Measurements from ENCODE around the gene C9orf85.

DNA sequence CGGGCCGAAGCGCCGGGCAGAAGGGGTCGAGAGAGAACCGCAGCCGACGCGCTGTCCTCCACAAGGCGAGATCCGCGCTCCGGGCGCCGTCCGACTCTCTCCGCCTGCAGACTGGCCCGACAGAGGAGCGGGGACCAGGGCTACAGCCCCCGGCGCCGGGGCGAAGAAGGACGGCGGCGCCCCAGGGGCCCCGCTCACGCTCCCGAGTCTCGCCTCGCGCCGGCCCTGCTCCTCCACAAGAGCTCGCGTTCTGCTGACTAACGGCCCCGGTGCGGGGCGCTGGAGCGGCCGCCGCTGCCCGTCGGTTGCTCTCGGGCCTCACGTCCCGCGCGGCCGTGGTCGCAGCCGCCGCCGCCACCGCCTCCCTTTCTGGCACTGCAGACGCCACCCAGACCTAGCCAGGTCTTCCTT is 784 bp upstream of the C9orf85 start:
- TF ChIP-seq, protein P1, sequence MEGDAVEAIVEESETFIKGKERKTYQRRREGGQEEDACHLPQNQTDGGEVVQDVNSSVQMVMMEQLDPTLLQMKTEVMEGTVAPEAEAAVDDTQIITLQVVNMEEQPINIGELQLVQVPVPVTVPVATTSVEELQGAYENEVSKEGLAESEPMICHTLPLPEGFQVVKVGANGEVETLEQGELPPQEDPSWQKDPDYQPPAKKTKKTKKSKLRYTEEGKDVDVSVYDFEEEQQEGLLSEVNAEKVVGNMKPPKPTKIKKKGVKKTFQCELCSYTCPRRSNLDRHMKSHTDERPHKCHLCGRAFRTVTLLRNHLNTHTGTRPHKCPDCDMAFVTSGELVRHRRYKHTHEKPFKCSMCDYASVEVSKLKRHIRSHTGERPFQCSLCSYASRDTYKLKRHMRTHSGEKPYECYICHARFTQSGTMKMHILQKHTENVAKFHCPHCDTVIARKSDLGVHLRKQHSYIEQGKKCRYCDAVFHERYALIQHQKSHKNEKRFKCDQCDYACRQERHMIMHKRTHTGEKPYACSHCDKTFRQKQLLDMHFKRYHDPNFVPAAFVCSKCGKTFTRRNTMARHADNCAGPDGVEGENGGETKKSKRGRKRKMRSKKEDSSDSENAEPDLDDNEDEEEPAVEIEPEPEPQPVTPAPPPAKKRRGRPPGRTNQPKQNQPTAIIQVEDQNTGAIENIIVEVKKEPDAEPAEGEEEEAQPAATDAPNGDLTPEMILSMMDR (IDR thresholded peaks at IDR 0.05), result peak in 1 of 12 donors; percentile 11
- TF ChIP-seq POLR2A (IDR thresholded peaks at IDR 0.05), result no peak
